IMR-90 (cell line): ENCODE data around the gene EXT2. TPM values are rescaled to one million over a fixed set of nuclear protein-coding genes. Genes with fewer than 3 reads are reported as not detected.

Source experiments
- ATAC-seq: fragments of 200-7000 bp; cut with Tn5 transposase; 2 replicates; pipeline ENCODE4 v1.9.1; 2020; ENCODE audit warnings: low read depth, mild to moderate bottlenecking, moderate library complexity
- BruUV-seq: library from RNA; stranded (reverse); fragments of 400-500 nt; replicated peaks from 2 replicates; lab custom pipeline; 2021; lab: Mats Ljungman, UMichigan
- CTCF ChIA-PET: fragments of 300-600 bp; formaldehyde crosslinking; extraction: SDS; loops from one replicate; lab custom pipeline; 2021; ENCODE audit warnings: antibody characterized with exemption; lab: Yijun Ruan, JAX
- POLR2A ChIA-PET: fragments of 300-600 bp; sonication (Branson Sonifier 250); formaldehyde crosslinking; loops from one replicate; lab custom pipeline; 2022; ENCODE audit warnings: antibody characterized with exemption; ENCODE audit not compliant: unreplicated experiment; lab: Charles Lee
- DNase-seq: peaks from one replicate; pipeline ENCODE4 v3.0.0; 2013
- H2AFZ ChIP-seq: replicated peaks from 2 replicates; pipeline ENCODE3; 2013; ENCODE audit warnings: low read length, mild to moderate bottlenecking; ENCODE audit not compliant: poor library complexity
- H2AK5ac ChIP-seq: 2 replicates; pipeline ENCODE4 v1.6.1; 2013; ENCODE audit warnings: low read depth, low read length, inconsistent platforms
- H2AK9ac ChIP-seq: replicated peaks from 2 replicates; pipeline ENCODE3; 2013; ENCODE audit warnings: mild to moderate bottlenecking, low read depth, low read length, moderate library complexity; ENCODE audit not compliant: poor library complexity
- H2BK120ac ChIP-seq: 2 replicates; pipeline ENCODE4 v1.6.1; 2013; ENCODE audit warnings: low read depth, low read length, inconsistent platforms
- H2BK15ac ChIP-seq: 3 replicates; pipeline ENCODE4 v1.6.1; 2013; ENCODE audit warnings: low read depth, low read length, inconsistent platforms
- H2BK20ac ChIP-seq: 2 replicates; pipeline ENCODE4 v1.6.1; 2013; ENCODE audit warnings: low read depth, mild to moderate bottlenecking, inconsistent platforms, low read length, moderate library complexity
- H2BK5ac ChIP-seq: 2 replicates; pipeline ENCODE4 v1.6.1; 2013; ENCODE audit warnings: mild to moderate bottlenecking, low read depth, low read length, inconsistent platforms; ENCODE audit not compliant: poor library complexity, severe bottlenecking
- H3K14ac ChIP-seq: replicated peaks from 2 replicates; pipeline ENCODE4 v1.6.1; 2013; ENCODE audit warnings: low read depth, low read length, inconsistent platforms
- H3K18ac ChIP-seq: 2 replicates; pipeline ENCODE4 v1.6.1; 2013; ENCODE audit warnings: low read depth, low read length, control low read depth
- H3K23ac ChIP-seq: 2 replicates; pipeline ENCODE4 v1.6.1; 2013; ENCODE audit warnings: low read depth, low read length, inconsistent platforms
- H3K27ac ChIP-seq: 2 replicates; pipeline ENCODE4 v1.5.1; 2013; ENCODE audit warnings: mild to moderate bottlenecking, control low read depth, low read length; ENCODE audit not compliant: insufficient read depth
- H3K27me3 ChIP-seq: 2 replicates; pipeline ENCODE4 v1.6.1; 2013; ENCODE audit warnings: low read length; ENCODE audit not compliant: control insufficient read depth, insufficient read depth
- H3K36me3 ChIP-seq: 2 replicates; pipeline ENCODE4 v1.6.1; 2013; ENCODE audit warnings: low read length, mixed read lengths; ENCODE audit not compliant: control insufficient read depth, insufficient read depth
- H3K4ac ChIP-seq: 2 replicates; pipeline ENCODE4 v1.6.1; 2013; ENCODE audit warnings: low read depth, low read length, inconsistent platforms
- H3K4me1 ChIP-seq: 2 replicates; pipeline ENCODE4 v1.6.1; 2013; ENCODE audit warnings: low read length, mixed read lengths; ENCODE audit not compliant: control insufficient read depth, insufficient read depth
- H3K4me2 ChIP-seq: 2 replicates; pipeline ENCODE4 v1.6.1; 2013; ENCODE audit warnings: low read depth, mild to moderate bottlenecking, control low read depth, low read length, moderate library complexity
- H3K4me3 ChIP-seq: 2 replicates; pipeline ENCODE4 v1.5.1; 2013; ENCODE audit warnings: low read depth, mild to moderate bottlenecking, control low read depth, low read length, moderate library complexity; ENCODE audit not compliant: insufficient read depth
- H3K56ac ChIP-seq: 2 replicates; pipeline ENCODE4 v1.6.1; 2013; ENCODE audit warnings: low read length, inconsistent platforms; ENCODE audit not compliant: insufficient read depth; ENCODE audit errors: extremely low read depth
- H3K79me1 ChIP-seq, 2 experiments: 2 replicates each; pipeline ENCODE4 v1.6.1; 2013; ENCODE audit warnings: low read length in 2 of 2, inconsistent platforms in 1 of 2, low read depth in 1 of 2
- H3K9ac ChIP-seq: 2 replicates; pipeline ENCODE4 v1.6.1; 2013; ENCODE audit warnings: low read depth, low read length, control low read depth
- H3K9me1 ChIP-seq: 2 replicates; pipeline ENCODE4 v1.6.1; 2013; ENCODE audit warnings: low read length, inconsistent platforms; ENCODE audit not compliant: insufficient read depth
- H3K9me3 ChIP-seq: 2 replicates; pipeline ENCODE4 v1.6.1; 2013; ENCODE audit warnings: low read length; ENCODE audit not compliant: control insufficient read depth, insufficient read depth
- H4K20me1 ChIP-seq: 2 replicates; pipeline ENCODE4 v1.6.1; 2013; ENCODE audit warnings: low read length, inconsistent platforms; ENCODE audit not compliant: insufficient read depth
- H4K5ac ChIP-seq: 2 replicates; pipeline ENCODE4 v1.6.1; 2013; ENCODE audit warnings: mild to moderate bottlenecking, low read depth, low read length, control low read depth
- H4K8ac ChIP-seq, 2 experiments: 2 replicates each; pipeline ENCODE4 v1.6.1; 2013; ENCODE audit warnings: low read depth in 2 of 2, low read length in 2 of 2, control low read depth in 1 of 2, inconsistent platforms in 1 of 2
- H4K91ac ChIP-seq: 2 replicates; pipeline ENCODE4 v1.6.1; 2013; ENCODE audit warnings: low read depth, low read length, inconsistent platforms; ENCODE audit not compliant: insufficient read depth
- BHLHE40 ChIP-seq: fragments of 150-350 bp; IDR thresholded peaks from 2 replicates; pipeline ENCODE4 v1.6.1; 2016; ENCODE audit warnings: mild to moderate bottlenecking, low read depth, low read length
- CEBPB ChIP-seq: IDR thresholded peaks from 2 replicates; pipeline ENCODE4 v1.6.1; 2012; ENCODE audit warnings: low read depth, low read length, improper control_type of control experiment
- CTCF ChIP-seq: conservative IDR thresholded peaks from 2 replicates; pipeline ENCODE4 v1.5.1; 2012; ENCODE audit warnings: mild to moderate bottlenecking, low read depth, low read length, improper control_type of control experiment
- ELK1 ChIP-seq: fragments of 150-350 bp; IDR thresholded peaks from 2 replicates; pipeline ENCODE4 v1.6.1; 2016; ENCODE audit warnings: low read depth, mild to moderate bottlenecking, low read length, moderate library complexity, borderline replicate concordance
- FOS ChIP-seq: fragments of 150-350 bp; IDR thresholded peaks from 2 replicates; pipeline ENCODE4 v1.6.1; 2016; ENCODE audit warnings: low read depth, low read length
- MAFK ChIP-seq: IDR thresholded peaks from 2 replicates; pipeline ENCODE4 v1.6.1; 2012; ENCODE audit warnings: low read depth, low read length, improper control_type of control experiment
- MAZ ChIP-seq: IDR thresholded peaks from 2 replicates; pipeline ENCODE4 v1.6.1; 2012; ENCODE audit warnings: low read depth, mild to moderate bottlenecking, low read length, improper control_type of control experiment, moderate library complexity, borderline replicate concordance
- MXI1 ChIP-seq: IDR thresholded peaks from 2 replicates; pipeline ENCODE4 v1.6.1; 2012; ENCODE audit warnings: low read depth, mild to moderate bottlenecking, low read length, moderate library complexity, borderline replicate concordance
- NFE2L2 ChIP-seq: fragments of 150-350 bp; IDR thresholded peaks from 2 replicates; pipeline ENCODE4 v1.6.1; 2016; ENCODE audit warnings: low read depth, mild to moderate bottlenecking, low read length
- POLR2A ChIP-seq: IDR thresholded peaks from 2 replicates; pipeline ENCODE4 v1.6.1; 2012; ENCODE audit warnings: mild to moderate bottlenecking, low read depth, low read length
- RCOR1 ChIP-seq: IDR thresholded peaks from 2 replicates; pipeline ENCODE4 v1.6.1; 2012; ENCODE audit warnings: mild to moderate bottlenecking, low read length, improper control_type of control experiment; ENCODE audit not compliant: insufficient replicate concordance
- RFX5 ChIP-seq: IDR thresholded peaks from 2 replicates; pipeline ENCODE4 v1.8.0; 2012; ENCODE audit warnings: low read depth, mild to moderate bottlenecking, low read length, moderate library complexity
- SMC3 ChIP-seq: fragments of 150-350 bp; IDR thresholded peaks from 2 replicates; pipeline ENCODE4 v1.6.1; 2016; ENCODE audit warnings: low read depth, mild to moderate bottlenecking, antibody characterized with exemption, low read length, moderate library complexity
- USF2 ChIP-seq: fragments of 150-350 bp; IDR thresholded peaks from 2 replicates; pipeline ENCODE4 v1.6.1; 2017; ENCODE audit warnings: mild to moderate bottlenecking, antibody characterized with exemption, low read length, low read depth
- WGBS, 2 experiments: methylation state at CpG; one replicate each; pipeline versions ENCODE4 v1.1.5 to v1.1.7; 2013; ENCODE audit warnings: missing lambda C conversion rate in 2 of 2; ENCODE audit not compliant: insufficient read length in 1 of 2; ENCODE audit errors: extremely low coverage in 2 of 2; 5-methylcytosine and 5-hydroxymethylcytosine counted together
- dilution Hi-C: fragments of 300-500 bp; cut with HindIII; formaldehyde crosslinking; loops from one replicate; pipeline ENCODE4 v1.14.3; 2018; ENCODE audit warnings: low sequenced_read_pairs; ENCODE audit not compliant: unreplicated experiment
- in situ Hi-C: fragments of 300-500 bp; cut with MboI; formaldehyde crosslinking; loops from 3 replicates; pipeline ENCODE4 v1.14.3; 2019; ENCODE audit warnings: low sequenced_read_pairs, inconsistent platforms, mixed read lengths
- intact Hi-C: fragments of 100-400 bp; cut with micrococcal nuclease; formaldehyde crosslinking; loops from 2 replicates; pipeline ENCODE4 v1.10.0; 2022
- polyA plus RNA-seq, 3 experiments: library from polyadenylated mRNA; depleted of rRNA; stranded (reverse); fragments of >200 nt; gene quantifications; 2 replicates each; pipeline ENCODE4 v1.2.3, GENCODE V29; 2012; ENCODE audit warnings: low replicate concordance in 1 of 3
- total RNA-seq: library from RNA; depleted of rRNA; stranded (reverse); fragments of >200 nt; gene quantifications from 2 replicates; pipeline ENCODE4 v1.2.3, GENCODE V29; 2012

Gene EXT2
- total and polyA plus RNA-seq, 2 of the 4 experiments (the other 2 are of a cell fraction): 75.0 to 85.3 TPM

GRCh38 chr11:44113018-44113417 lies 17.5 kb downstream of the EXT2 start:
- no TSS peak for BruUV-seq
- intact Hi-C loops: no loop called here

More at GRCh38 chr11:44113018-44113417, 17.5 kb downstream of the EXT2 start:
- Histone ChIP-seq H3K9me1 (peaks cover 10% of the 10 kb centered on the region), H4K5ac (no peak overlapping the region), H4K8ac (no peak overlapping the region), H3K9ac (no peak overlapping the region), H2BK5ac (no peak overlapping the region), H4K91ac (no peak overlapping the region), H3K27ac (no peak overlapping the region), H2AK5ac (no peak overlapping the region), H3K14ac (no peak overlapping the region), H2AFZ (no peak overlapping the region), H3K56ac (no peak overlapping the region), H2BK120ac (no peak overlapping the region), H3K4me2 (no peak overlapping the region), H2BK20ac (no peak overlapping the region), H3K9me3 (no peaks in the 10 kb centered on the region), H3K36me3 (peaks cover 22% of the 10 kb centered on the region), H3K23ac (no peak overlapping the region), H3K18ac (no peak overlapping the region), H2BK15ac (no peak overlapping the region), H4K20me1 (peaks cover 22% of the 10 kb centered on the region), H3K4me1 (no peaks in the 10 kb centered on the region), H3K4me3 (no peak overlapping the region), H3K79me1 (peaks cover 3 to 13% of the 10 kb centered on the region in 2 experiments; a peak in 3 of 4 replicates), H2AK9ac (no peak overlapping the region), H3K27me3 (no peaks in the 10 kb centered on the region), H3K4ac (no peak overlapping the region)
- 67% methylated on average over 1 of the region's 3 CpGs; no CpG with 5 or more reads in 1 of the 2 experiments for WGBS, 2 experiments
- DNase-seq (no peak), ATAC-seq (no peak)
- TF ChIP-seq BHLHE40: no peak
- no peak for TF ChIP-seq RFX5
- no peak for TF ChIP-seq SMC3
- no peak for TF ChIP-seq MXI1
- no peak for TF ChIP-seq USF2
- no peak for TF ChIP-seq NFE2L2
- no peak for TF ChIP-seq RCOR1
- TF ChIP-seq FOS: no peak
- no peak for TF ChIP-seq MAZ
- no peak for TF ChIP-seq MAFK
- TF ChIP-seq ELK1: no peak
- no peak for TF ChIP-seq CEBPB
- no peak for TF ChIP-seq CTCF
- no peak for TF ChIP-seq POLR2A
- ChIA-PET CTCF (no interaction called here), POLR2A (no interaction called here)
- dilution Hi-C loops: no loop called here
- in situ Hi-C loops: loop anchor here (25.0 kb wide), 1 partner anchor 799 kb away; no protein-coding TSS in a partner anchor
